K562 (cell line): Measurements from ENCODE around the gene SART1.

Experiments used
- BRCA1 ChIP-seq, 2 experiments: fragments of 450-650 bp in 1 of 2; sonication (generic) in 1 of 2; formaldehyde crosslinking in 1 of 2; IDR thresholded peaks; 2 replicates each; pipeline versions ENCODE4 v1.5.0 to v1.6.1; 2017 to 2020; ENCODE audit warnings: mild to moderate bottlenecking in 1 of 2, missing genetic modification reagents in 1 of 2
- CHD2 ChIP-seq: IDR thresholded peaks from 2 replicates; pipeline ENCODE4 v1.6.1; 2011; ENCODE audit warnings: low read depth, low read length
- SREBF1 ChIP-seq: fragments of 150-350 bp; IDR thresholded peaks from 2 replicates; pipeline ENCODE4 v1.6.1; 2014; ENCODE audit warnings: antibody characterized with exemption, low read depth, low read length, borderline replicate concordance
- SREBF2 ChIP-seq: sonication (generic); formaldehyde crosslinking; IDR thresholded peaks from 2 replicates; pipeline ENCODE4 v1.4.0; 2020; ENCODE audit warnings: mild to moderate bottlenecking, missing genetic modification reagents
- TBP ChIP-seq: optimal IDR thresholded peaks from 2 replicates; pipeline ENCODE3; 2011; ENCODE audit warnings: low read depth, low read length, improper control_type of control experiment
- TF ChIP-seq, protein P1 (sequence below): sonication (generic); formaldehyde crosslinking; IDR thresholded peaks from 2 replicates; pipeline ENCODE4 v1.5.0; 2020; ENCODE audit warnings: missing genetic modification reagents
- TF ChIP-seq, protein P2 (sequence below), 3 experiments: IDR thresholded peaks in 2 of 3; conservative IDR thresholded peaks in 1 of 3; 2 replicates each; pipeline ENCODE4 v1.5.1; 2011 to 2012; ENCODE audit warnings: low read length in 3 of 3, mild to moderate bottlenecking in 3 of 3, control low read depth in 2 of 3, improper control_type of control experiment in 1 of 3, inconsistent platforms in 1 of 3, low read depth in 1 of 3, mixed read lengths in 1 of 3, moderate library complexity in 1 of 3; ENCODE audit not compliant: insufficient read depth in 2 of 3
- TF ChIP-seq, protein P3 (sequence below): fragments of 250-450 bp; sonication (Bioruptor Pico); IDR thresholded peaks from 2 replicates; pipeline ENCODE4 v1.8.0; 2021; ENCODE audit warnings: moderate library complexity, mild to moderate bottlenecking, inconsistent platforms

DNA sequence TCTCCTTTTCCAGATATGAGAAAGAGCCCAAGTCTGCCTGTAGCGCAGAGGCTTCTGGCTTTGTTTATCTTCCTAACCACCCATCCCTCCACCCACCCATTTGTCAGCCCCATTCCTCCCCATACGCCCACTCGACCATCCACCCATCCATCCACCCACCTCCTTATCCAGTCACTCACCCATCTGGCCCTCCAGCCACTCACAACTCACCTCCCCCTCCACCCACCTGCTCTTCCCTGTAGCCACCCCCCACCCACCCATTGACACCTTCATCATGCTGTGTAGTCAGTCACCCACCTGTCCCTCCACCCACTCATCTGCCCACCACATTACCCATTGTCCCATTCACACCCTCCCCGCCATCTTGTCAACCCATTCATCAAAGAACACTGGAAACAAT lies 55.8 kb downstream of the SART1 start:
- TF ChIP-seq TBP (no peak), SREBF1 (no peak), CHD2 (no peak), SREBF2 (CRISPR knock-in tag) (no peak), BRCA1 (IDR thresholded peaks at IDR 0.05) (no peak), BRCA1 (CRISPR knock-in tag; IDR thresholded peaks at IDR 0.05) (no peak)
- TF ChIP-seq, protein P1, sequence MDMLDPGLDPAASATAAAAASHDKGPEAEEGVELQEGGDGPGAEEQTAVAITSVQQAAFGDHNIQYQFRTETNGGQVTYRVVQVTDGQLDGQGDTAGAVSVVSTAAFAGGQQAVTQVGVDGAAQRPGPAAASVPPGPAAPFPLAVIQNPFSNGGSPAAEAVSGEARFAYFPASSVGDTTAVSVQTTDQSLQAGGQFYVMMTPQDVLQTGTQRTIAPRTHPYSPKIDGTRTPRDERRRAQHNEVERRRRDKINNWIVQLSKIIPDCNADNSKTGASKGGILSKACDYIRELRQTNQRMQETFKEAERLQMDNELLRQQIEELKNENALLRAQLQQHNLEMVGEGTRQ (CRISPR knock-in tag): no peak
- TF ChIP-seq, protein P2, sequence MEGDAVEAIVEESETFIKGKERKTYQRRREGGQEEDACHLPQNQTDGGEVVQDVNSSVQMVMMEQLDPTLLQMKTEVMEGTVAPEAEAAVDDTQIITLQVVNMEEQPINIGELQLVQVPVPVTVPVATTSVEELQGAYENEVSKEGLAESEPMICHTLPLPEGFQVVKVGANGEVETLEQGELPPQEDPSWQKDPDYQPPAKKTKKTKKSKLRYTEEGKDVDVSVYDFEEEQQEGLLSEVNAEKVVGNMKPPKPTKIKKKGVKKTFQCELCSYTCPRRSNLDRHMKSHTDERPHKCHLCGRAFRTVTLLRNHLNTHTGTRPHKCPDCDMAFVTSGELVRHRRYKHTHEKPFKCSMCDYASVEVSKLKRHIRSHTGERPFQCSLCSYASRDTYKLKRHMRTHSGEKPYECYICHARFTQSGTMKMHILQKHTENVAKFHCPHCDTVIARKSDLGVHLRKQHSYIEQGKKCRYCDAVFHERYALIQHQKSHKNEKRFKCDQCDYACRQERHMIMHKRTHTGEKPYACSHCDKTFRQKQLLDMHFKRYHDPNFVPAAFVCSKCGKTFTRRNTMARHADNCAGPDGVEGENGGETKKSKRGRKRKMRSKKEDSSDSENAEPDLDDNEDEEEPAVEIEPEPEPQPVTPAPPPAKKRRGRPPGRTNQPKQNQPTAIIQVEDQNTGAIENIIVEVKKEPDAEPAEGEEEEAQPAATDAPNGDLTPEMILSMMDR (IDR thresholded peaks at IDR 0.05 in 2 of 3, conservative IDR thresholded peaks at IDR 0.05 in 1 of 3; ENCODE audit: insufficient read depth in 2 of 3, low read depth in 1 of 3, low read length in 3 of 3): no peak
- TF ChIP-seq, protein P3, sequence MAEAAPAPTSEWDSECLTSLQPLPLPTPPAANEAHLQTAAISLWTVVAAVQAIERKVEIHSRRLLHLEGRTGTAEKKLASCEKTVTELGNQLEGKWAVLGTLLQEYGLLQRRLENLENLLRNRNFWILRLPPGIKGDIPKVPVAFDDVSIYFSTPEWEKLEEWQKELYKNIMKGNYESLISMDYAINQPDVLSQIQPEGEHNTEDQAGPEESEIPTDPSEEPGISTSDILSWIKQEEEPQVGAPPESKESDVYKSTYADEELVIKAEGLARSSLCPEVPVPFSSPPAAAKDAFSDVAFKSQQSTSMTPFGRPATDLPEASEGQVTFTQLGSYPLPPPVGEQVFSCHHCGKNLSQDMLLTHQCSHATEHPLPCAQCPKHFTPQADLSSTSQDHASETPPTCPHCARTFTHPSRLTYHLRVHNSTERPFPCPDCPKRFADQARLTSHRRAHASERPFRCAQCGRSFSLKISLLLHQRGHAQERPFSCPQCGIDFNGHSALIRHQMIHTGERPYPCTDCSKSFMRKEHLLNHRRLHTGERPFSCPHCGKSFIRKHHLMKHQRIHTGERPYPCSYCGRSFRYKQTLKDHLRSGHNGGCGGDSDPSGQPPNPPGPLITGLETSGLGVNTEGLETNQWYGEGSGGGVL (CRISPR knock-in tag): no peak
